ENCODE measurements around the gene MGAT5.
"Not testable (repeated sequence)": the region's sequence is repeated elsewhere in the genome, so short reads cannot be mapped to it uniquely, and the experiment has no call there.

MGAT5 gene

GRCh38 chr2:134457765-134458472, 204.0 kb downstream of the MGAT5 start:
- in situ Hi-C loops (cut with MboI; ENCODE audit: low sequenced_read_pairs): no loop called here

- in situ Hi-C loops (cut with MboI; ENCODE audit: low sequenced_read_pairs): no loop called here
Measured at GRCh38 chr2:134458473-134458853, 204.6 kb downstream of the MGAT5 start.

GRCh38 chr2:134458950-134459349, 205.1 kb downstream of the MGAT5 start:
- in situ Hi-C loops (cut with MboI; ENCODE audit: low sequenced_read_pairs): no loop called here

DNA sequence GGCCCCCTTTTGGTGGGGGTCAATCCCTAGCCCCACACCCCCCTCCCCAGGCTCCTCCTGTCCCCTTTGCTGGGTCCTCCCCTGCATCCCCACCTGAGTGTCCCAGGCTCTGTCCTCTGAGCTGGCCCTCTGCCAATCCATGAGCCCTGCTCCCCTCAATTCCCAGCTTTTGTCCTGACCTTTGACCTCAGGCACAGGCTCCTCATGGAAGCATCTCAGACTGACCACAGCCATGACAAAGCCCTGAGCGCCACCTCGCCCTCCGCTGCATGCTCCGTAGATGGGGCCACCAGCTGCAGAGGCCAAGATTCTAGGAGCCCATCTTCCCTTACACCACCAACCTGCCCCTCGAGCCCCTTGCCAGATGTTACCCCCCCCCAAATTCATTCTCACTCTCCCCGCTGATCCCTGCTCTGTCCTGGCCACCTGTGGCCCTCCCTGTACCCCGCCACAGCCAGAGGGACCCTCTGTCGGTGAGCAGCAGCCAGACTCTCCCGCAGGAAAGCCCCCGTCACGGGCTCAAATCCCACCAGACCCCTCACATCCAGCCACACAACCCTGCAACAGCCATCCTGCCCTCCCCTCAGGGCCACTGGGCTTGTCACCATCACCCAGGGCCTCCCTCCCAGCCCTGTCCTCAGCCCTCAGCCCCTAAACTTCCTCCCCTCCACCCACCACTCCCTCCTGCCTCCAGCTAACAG, 206.0 kb downstream of the MGAT5 start:
- in situ Hi-C loops (cut with MboI; ENCODE audit: low sequenced_read_pairs): no loop called here

DNA sequence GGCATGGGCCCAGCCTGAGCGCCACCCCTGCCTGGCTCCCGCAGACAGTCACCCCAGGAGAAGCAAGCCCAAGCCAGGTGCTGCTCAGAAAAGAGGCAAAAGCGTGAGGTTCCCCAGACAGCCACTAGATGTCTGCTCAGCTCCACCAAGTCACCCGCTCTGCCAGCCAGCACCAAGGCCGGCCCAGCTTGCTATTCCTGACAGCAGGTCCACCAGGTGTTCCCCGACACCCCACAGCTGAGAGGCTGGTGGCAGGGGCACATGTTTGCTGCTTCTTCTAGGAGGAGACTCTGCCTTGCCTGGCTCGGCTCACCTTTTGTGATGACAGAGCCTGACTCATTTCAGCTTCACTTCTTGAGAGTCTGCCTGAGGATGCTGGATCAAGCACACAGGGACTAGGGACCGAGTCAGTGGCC, 206.7 kb downstream of the MGAT5 start:
- in situ Hi-C loops (cut with MboI; ENCODE audit: low sequenced_read_pairs): no loop called here

- in situ Hi-C loops (cut with MboI; ENCODE audit: low sequenced_read_pairs): no loop called here
Measured at GRCh38 chr2:134461511-134461910, 207.6 kb downstream of the MGAT5 start.

- in situ Hi-C loops (cut with MboI; ENCODE audit: low sequenced_read_pairs): no loop called here
Measured at GRCh38 chr2:134462275-134462674, 208.4 kb downstream of the MGAT5 start.

DNA sequence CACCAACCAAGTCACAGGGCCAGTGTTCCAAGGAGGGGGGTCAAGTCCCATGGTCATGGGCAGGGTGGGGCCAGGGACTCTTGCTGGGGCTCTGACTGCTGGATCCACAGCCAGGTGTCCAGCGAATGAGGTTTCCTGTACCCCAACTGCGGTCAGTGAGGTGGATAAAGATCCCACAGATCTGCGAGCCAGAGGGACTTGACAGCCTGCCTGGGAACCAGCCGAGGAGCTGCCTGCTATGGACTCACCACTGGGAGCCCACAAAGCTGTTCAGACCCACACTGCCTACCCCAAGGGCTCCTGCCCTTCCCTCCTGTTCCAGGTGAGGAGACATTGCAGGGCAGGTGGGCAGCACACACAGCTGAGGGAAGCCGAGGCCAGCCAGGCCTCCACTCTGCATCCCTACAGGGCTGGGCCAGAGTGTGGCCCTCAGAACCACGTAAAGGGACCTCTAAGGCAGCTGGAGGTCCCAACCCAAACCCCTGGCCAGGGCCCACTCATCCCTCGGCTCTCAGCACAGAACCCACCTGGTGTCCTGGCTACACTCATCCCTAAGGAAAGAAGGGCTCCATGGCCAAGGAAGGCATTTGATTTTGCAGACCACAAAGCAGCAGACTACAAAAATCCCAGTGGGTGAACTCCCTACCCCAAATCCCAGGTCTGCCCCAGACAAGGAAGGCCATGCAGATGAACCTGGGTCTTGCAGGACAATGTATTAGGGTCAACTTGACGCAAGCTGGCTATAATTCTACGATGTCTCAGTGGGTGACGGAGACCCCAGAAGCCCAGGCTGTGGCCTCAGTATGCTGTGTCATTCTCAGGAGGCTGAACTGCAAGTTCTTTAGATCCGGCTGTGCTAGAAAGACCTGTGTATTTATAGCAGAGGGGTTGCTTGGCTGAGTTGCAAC, 209.2 kb downstream of the MGAT5 start:
- in situ Hi-C loops (cut with MboI; ENCODE audit: low sequenced_read_pairs): no loop called here

DNA sequence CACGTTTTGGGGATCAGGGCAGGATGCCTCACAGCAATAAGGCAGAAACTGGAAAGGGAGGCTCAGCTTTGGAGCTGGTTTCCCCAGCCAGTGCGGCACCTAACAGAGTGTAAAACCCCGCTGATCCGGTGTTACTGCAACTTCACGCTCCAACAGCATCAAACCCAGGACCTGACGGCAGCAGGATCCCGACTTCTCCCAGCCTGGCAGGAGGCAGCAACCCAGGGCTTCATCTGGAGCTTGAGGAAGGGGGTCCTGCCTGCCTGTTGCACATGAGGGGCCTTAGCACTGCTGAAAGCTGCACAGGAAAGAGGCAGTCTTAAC, 209.8 kb downstream of the MGAT5 start:
- in situ Hi-C loops (cut with MboI; ENCODE audit: low sequenced_read_pairs): no loop called here

DNA sequence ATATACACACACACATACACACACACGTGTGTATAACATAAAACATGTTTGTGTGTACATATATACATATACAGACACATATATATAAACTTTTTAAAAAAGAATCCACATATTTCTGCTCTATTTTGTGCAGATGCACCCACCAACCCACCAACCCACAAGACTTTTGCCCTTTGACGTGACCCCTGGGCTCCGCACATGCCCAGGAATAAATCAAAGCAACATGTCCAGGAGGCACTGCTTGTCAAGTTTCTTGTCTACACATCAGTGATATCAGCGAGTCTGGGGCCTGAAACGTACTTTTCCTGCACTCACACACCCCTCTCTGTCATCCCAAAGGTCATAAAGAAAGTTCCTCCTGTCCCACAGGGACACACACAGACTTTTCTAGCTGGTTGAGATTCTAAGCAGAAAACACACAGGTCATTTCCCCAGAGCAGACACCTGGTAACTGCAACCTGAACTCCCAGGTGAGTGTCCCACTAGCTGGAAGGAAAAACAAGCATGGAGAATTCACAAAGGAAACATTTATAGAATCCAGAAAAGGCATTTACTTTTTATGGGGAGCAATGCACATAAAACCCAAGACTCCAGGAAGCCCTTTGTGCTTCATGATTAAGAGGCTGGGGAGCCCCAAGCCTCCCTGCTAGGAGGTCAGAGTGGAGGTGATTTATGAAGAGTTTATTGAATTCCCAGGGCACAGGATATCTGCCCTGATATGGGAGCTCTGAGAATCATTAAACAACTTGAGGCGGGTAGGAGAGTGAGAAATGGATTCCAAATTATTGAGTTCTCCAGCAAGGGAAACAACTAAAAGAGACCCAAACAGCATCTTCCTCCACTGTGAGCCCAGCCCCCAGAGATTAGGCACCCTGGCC, 211.6 kb downstream of the MGAT5 start:
- in situ Hi-C loops (cut with MboI; ENCODE audit: low sequenced_read_pairs): no loop called here

- in situ Hi-C loops (cut with MboI; ENCODE audit: low sequenced_read_pairs): no loop called here
Measured at GRCh38 chr2:134466141-134466540, 212.3 kb downstream of the MGAT5 start.

DNA sequence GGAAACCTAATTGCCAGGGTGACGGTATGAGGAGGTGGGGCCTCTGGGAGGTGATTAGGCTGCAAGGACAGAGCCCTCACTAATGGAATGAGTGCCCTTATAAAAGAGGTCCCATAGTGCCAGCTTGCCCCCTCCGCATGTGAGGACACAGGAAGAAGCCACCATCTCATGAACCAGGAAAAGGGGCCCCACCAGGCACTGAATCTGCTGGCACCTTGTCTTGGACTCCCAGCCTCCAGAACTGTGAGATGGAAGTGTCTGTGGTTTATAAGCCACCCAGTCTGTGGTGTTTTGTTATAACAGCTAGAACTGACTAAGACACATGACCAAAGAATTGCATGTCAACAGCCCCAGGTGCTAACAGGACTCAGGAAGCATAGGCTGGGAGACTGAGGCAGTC, 214.3 kb downstream of the MGAT5 start:
- in situ Hi-C loops (cut with MboI; ENCODE audit: low sequenced_read_pairs): no loop called here

DNA sequence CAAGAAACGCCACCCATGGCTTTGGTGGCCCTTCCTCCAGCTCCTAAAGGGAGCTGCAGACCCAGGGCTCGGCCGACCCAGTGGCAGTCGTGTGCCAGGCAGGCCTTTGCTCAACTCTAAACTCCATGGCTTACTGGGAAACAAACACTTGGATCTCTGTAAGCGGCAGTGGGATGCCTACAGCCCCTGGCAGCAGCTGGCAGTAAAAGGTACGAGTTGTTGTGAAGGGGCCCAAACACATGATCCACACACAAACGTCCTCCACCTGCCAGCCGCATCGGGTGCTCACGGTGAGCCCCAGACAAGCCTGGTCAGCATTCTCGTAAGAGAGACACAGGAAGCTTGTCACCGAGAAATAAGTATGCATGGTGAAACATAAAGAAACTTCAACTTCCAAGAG, 214.9 kb downstream of the MGAT5 start:
- in situ Hi-C loops (cut with MboI; ENCODE audit: low sequenced_read_pairs): no loop called here

DNA sequence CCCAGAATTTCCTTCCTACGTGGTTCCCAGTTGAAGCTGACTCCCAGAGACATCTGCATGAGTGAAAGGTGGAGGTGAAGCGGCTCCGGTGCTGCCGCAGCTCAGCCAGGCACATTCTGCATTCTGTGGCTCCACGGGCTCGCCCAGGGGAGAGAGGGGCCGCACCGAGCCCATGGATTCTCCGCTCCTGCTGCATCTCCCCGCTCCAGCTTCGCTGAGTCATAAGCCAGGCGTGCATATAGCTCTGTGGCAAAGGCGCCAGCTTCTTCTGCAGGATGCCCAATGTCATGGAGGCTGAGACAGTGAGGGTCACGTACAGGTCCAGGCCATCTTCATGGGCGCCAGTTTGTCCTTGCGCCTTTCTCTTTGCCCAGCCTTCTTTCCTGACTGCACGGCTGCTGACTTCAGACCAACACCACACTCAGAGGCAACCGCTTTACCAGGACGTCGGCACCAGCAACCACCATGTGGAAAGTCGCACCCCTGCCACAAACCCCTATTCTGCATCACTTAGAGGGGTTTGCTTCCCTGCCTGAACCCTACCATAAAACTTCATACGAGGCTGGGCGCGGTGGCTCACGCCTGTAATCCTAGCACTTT, 215.7 kb downstream of the MGAT5 start:
- in situ Hi-C loops (cut with MboI; ENCODE audit: low sequenced_read_pairs): no loop called here

- in situ Hi-C loops (cut with MboI; ENCODE audit: low sequenced_read_pairs): no loop called here
Measured at GRCh38 chr2:134470561-134471168, 216.8 kb downstream of the MGAT5 start.

GRCh38 chr2:134476982-134477381, 223.1 kb downstream of the MGAT5 start:
- in situ Hi-C loops (cut with MboI; ENCODE audit: low sequenced_read_pairs): not testable (repeated sequence)

DNA sequence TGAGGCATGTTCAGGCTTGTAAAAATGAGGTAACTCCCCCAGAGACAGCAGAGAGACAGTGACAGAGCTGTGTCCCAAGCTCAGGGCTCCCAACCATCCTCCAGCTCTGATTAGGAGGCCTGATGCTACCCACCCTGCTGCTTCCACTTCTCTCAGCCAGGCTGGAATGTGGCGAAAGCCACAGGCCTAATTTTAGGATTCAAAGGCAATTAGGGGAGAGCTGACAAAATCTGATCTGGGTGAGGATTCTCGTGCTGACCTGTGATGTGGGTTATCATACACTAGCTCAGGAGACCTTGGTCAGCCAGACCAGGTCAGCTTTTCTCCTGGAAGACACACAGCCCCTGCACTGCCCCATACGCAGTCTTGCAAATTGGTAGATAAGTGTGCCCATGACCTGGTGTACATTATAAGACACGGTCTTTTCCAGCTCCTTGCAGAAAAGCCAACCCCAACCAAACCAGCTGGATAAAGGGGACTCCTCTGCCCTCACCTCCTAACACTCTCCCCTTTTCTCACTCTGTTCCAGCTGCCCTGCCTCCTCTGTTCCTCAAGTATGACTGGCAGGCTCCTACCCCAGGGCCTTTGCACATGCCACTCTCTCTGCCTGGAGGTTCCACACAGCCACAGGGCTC, 225.9 kb downstream of the MGAT5 start:
- in situ Hi-C loops (cut with MboI; ENCODE audit: low sequenced_read_pairs): no loop called here

DNA sequence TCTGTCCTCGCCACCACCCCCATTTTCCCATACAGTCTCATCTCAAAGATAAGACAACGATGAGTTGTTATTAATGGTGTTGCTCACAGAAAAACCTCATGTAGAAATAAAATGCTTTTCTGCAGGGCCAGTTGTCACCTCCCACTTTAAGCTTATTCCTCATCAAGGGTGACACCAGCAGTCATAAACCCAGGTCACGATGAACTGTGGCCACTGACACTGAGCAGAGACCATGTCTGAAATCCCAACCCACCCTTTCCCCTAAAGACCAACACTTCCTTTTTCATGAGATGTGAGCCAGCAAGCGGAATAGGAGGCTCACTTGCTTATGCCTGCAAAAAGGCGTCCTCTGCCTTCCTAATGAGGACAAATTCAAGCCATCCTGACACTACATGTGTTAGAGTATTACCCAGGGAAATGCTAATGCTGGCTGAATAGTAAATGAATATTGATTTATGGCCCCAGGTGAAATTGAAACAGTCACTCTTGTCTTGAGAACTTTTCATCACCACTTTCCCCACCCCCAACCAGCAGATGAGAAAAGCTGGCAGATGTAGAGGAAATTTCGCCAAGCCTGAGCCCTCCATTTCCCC, 228.4 kb downstream of the MGAT5 start:
- in situ Hi-C loops (cut with MboI; ENCODE audit: low sequenced_read_pairs): no loop called here

- in situ Hi-C loops (cut with MboI; ENCODE audit: low sequenced_read_pairs): no loop called here
Measured at GRCh38 chr2:134482766-134483340, 229.0 kb downstream of the MGAT5 start.

Measured in HL-60/S4 treated with retinoic acid at 250 ng/mL for 4 days and 3 days (cell line).